Fibroblast of skin of abdomen (primary cell): ENCODE measurements around the gene ANKFY1.
"Not testable (repeated sequence)": the region's sequence is repeated elsewhere in the genome, so short reads cannot be mapped to it uniquely, and the experiment has no call there.

Experiments
- DNase-seq: peaks from one replicate; pipeline ENCODE4 v3.0.0-alpha.2; 2013

ANKFY1 gene

GRCh38 chr17:4152471-4152870 is 111.3 kb downstream of the ANKFY1 start:
- peak; percentile 76 for DNase-seq

GRCh38 chr17:4150096-4150495 is 113.7 kb downstream of the ANKFY1 start:
- DNase-seq: no peak

DNA sequence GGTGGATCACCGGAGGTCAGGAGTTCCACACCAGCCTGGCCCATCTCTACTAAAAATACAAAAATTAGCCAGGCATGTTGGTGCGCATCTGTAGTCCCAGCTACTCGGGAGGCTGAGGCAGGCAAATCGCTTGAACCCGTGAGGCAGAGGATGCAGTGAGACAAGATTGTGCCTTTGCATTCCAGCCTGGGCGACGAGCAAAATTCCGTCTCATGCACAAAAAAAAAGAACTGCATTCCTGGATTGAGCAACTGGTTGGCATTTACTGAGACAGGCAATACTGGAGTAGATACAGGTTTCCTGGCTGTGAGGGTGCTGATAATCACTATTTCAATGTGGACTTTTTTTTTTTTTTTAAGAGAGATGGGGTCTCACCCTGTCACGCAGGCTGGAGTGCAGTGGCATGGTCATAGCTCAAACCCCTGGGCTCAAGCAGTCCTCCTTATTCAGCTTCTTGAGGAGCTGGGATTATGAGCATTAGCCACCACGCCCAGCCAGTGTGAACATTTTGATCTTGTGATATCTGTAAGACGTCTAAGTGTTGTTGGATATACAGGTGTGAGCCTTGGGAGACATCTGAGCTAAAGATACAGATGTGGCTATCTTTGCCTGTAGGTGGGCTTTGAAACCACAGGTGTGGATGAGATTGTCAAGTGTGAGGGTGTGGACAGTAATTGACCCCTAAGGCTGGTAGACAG is 115.0 kb downstream of the ANKFY1 start:
- DNase-seq: no peak

DNA sequence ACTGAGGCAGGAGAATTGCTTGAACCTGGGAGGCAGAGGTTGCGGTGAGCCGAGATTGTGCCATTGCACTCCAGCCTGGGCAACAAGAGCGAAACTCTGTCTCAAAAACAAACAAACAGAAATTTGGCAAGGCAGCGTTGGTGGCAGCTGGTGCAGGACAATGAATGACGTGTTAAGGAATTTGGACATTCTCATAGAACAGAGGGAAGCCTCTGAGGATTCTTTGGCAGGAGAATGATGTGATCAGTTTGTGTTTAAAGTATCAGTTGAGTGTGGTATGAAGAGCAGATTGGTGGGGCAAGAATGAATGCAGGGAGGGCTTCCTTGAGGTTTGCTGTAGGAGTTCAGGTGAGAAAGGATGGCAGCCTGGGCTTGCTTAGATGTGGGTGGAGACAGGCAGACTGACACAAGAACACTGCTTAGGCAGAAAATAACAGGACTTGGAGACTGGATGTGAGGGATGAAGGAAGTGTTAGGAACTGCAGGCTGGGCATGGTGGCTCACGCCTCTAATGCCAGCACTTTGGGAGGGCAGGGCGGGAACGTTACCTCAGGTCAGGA is 115.9 kb downstream of the ANKFY1 start:
- no peak for DNase-seq

DNA sequence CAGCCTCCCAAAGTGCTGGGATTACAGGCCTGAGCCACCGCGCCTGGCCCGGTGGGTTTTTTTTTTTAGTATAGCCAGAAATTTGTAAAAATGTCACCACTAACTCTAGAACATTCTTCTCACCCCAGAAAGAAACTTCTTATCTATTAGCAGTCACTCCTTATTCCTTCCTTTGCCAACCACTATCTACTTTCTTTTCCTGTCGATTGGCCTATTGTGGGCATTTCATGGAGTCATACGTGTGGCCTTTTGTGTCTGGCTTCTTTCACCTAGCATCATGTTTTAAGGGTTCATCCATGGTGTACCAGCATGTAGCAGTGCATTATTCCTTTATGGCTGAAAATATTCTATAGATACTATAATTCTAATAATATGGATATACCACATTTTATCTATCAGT is 117.1 kb downstream of the ANKFY1 start:
- no peak for DNase-seq

DNA sequence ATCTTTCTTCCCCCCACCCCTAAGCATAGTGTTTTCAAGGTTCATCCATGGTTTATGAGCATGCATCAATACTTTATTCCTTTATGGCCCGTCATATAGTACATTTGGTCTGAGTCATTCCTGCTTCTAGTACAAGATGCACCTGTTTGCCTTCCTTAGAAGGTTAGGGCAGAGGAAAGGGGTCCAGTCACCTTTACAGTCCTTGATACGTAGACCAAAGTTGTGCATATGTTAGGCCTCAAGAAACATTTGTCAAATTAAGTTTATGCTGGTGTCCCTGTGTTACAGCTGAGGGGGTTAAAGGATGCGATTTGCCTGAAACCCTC is 119.4 kb downstream of the ANKFY1 start:
- DNase-seq: no peak

- DNase-seq: peak; percentile 92
Observed at GRCh38 chr17:4143563-4144421, 120.0 kb downstream of the ANKFY1 start.

GRCh38 chr17:4142107-4142900 is 121.5 kb downstream of the ANKFY1 start:
- peak; percentile 7 for DNase-seq

DNA sequence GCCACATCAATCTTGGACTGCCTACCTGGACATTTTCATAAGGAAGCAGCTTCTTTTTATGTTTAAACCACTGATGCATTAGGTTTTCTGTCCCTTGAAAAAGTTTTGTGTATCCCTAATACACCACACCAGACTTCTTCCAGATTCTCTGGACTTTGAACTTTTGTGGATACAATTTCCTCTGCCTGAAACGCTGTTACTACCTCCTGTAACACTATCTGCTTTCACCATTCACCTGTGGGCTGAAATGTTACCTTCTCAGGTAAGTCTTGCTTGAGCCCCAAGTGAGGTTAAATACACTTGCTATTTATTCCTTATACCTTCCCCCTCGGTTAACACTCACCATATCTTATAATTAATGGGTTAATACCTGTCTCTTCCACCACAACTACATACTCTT is 123.7 kb downstream of the ANKFY1 start:
- no peak for DNase-seq

GRCh38 chr17:4138906-4139526 is 124.8 kb downstream of the ANKFY1 start:
- not testable (repeated sequence) for DNase-seq

- DNase-seq: no peak
Observed at GRCh38 chr17:4136373-4136772, 127.4 kb downstream of the ANKFY1 start.

DNA sequence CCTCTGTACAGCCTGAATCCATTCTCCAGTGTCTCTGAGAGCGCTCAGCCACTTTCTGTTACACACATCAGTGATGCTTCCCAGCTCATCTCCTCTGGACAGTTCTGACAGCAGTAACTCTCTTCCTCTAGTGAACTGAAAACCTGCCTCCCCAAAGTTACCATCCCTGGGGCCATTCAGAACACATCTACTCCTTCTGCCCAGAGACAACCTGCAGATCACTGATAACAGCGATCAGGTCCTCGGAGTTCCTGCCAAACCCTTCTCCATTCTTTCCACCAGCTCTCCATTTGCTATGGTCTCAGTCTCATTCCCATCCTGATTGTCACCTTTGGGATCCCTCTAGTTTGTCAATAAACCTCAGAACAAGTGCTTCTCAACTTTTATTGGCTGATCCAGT is 128.3 kb downstream of the ANKFY1 start:
- DNase-seq: no peak

DNA sequence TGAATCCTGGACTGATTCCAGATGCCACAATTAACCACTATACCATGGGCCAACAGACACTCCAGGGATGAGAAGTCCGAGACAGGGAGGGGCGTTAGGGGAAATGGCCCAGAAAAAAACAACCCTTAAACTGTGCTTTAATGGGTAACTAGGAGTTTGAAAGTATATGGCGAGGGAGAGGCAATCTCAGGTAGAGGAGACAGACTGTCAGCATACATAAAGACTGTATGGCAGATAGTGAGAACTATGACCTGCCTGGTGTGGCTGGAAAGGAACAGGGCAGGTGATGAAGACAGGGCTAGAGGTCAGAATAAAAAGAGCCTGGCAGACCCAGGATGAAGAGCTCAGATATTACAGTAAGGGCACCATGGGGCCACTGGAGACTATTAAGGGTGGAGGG is 129.1 kb downstream of the ANKFY1 start:
- no peak for DNase-seq

DNA sequence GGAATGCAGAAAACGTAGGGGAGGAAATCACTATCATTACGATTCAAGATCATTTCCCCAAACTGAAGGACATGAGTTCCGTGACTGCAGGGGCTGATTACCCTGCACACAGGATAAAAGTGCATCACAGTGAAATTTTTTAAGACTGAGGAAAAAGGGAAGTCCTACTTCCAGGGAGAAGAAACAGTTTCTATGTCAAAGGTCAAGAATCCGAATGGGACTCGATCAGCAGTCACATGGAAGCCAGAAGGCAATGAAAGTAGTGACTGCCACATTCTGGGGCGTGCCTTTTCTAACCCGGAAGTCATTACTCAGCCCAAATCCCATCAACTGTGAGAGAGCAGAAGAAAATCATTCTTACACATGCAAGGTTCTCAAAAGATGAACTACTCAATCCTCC is 133.1 kb downstream of the ANKFY1 start:
- DNase-seq: peak; percentile 30

DNA sequence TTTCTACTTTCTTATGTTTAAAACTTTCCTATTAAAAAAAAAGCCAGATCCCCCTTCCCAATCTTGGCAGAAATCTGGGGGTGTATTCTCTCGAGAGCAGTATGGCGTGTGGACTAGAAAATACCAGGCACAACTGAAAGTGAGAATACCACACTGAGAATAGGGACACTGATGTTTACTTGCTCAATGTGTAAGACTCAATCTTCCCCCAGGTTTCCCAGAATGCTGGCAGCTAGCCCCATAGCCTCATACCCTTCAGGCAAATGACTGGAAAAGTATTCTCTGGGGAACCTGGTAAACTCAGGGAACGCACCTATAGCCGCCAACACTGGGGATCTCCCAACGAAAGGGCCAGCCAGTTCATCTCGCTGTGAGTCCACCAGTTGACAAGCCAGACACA is 136.2 kb downstream of the ANKFY1 start:
- DNase-seq: no peak

GRCh38 chr17:4125552-4125951 is 138.2 kb downstream of the ANKFY1 start:
- DNase-seq: no peak

GRCh38 chr17:4124999-4125398 is 138.8 kb downstream of the ANKFY1 start:
- no peak for DNase-seq

- no peak for DNase-seq
Observed at GRCh38 chr17:4120332-4120731, 143.4 kb downstream of the ANKFY1 start.

DNA sequence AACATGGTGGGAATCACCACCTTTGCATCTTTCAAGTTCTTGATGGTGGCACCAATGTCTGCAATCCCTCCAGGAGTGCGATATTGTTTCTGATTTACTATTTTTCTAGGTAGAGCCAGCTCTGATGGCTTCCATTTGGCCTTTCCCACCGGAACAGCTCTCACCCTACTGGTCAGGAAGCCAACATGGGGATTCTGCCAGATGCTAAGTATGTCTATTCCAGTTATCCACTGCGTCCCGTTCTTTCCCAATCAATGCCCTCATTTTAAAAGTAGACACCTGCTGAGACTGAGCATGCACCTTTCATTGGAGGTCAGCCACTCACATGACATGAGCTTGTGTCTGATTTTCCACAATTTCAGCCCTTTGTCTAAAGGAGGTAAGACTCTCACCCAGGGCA is 144.5 kb downstream of the ANKFY1 start:
- no peak for DNase-seq

- DNase-seq: no peak
Observed at GRCh38 chr17:4118015-4118743, 145.6 kb downstream of the ANKFY1 start.

- DNase-seq: no peak
Observed at GRCh38 chr17:4116516-4116915, 147.3 kb downstream of the ANKFY1 start.
